GM21528 (cell line): ENCODE results near the gene CEP126.
"Not testable (repeated sequence)": the region's sequence is repeated elsewhere in the genome, so short reads cannot be mapped to it uniquely, and the experiment has no call there.

Experiments
- ATAC-seq: cut with Tn5 transposase; IDR thresholded peaks from one replicate; pipeline ENCODE4 v1.9.1; 2021; ENCODE audit warnings: mild to moderate bottlenecking, moderate library complexity; ENCODE audit not compliant: unreplicated experiment, low FRiP score

CEP126 gene

DNA sequence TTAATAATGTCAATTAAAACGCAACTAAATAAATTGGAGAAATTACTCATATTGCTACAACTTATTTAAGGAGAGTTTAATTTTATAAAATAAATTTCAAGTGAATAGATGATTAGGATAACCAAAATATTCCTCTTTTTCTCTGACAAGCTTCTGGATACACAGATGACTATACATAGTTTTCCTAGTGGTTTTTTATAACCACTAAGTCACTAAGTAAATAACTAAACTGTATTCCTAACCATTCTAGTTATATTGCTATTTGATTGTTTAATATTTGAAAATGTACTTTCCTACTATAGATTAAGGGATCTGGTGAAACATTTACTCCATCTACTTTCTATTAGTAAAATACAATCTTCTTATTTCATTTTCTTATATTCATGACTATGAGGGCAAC is 6.2 kb downstream of the CEP126 start:
- no peak for ATAC-seq

GRCh38 chr11:101923554-101923953 is 8.7 kb downstream of the CEP126 start:
- no peak for ATAC-seq

DNA sequence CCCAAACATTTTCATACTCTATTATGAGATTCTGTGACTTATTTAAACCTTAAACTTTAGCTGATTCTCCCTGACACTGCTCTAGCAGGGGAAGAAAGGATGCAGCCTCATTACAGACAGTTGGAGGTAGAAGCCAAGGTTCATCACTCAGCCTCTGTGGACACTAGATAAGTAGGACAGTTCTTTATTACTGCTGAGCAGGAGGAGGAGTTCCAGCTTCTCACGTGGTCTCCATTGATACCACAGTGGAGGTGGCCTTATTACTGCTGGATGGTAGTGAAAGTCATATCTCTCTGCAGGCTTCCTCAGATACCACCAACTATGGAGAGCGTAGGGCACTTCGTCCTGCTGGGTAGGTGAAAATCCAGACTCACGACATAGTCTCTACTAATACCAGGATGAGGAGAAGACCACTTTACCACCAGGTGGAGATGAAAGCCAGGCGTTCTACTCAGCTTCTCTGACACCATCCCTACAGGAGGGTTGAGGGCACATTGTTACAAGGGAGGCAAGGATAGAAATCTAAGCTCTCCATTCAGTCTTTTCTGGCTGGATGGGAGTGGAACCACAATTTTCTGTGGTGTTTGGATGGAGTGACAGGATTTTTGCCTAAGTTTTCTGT is 14.6 kb downstream of the CEP126 start:
- ATAC-seq = no peak

DNA sequence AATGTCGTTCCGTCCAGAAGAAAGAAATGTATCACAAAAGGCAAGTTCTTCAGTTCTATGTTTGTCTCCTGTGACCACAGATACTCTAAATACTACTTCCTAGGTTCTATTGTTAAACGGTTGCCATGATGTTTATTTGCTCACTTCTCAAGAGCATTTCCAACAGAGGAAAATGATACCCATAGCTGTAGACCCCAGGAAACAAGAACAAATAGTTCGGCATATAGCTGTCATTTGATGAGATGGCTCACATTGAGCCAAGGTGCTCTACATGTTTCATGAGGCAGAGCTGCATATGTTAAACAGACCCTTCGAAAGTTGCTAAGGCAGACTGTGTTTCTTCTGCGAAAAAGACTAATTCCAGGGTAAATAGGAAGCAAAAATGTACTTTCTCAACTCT is 16.9 kb downstream of the CEP126 start:
- ATAC-seq = no peak

DNA sequence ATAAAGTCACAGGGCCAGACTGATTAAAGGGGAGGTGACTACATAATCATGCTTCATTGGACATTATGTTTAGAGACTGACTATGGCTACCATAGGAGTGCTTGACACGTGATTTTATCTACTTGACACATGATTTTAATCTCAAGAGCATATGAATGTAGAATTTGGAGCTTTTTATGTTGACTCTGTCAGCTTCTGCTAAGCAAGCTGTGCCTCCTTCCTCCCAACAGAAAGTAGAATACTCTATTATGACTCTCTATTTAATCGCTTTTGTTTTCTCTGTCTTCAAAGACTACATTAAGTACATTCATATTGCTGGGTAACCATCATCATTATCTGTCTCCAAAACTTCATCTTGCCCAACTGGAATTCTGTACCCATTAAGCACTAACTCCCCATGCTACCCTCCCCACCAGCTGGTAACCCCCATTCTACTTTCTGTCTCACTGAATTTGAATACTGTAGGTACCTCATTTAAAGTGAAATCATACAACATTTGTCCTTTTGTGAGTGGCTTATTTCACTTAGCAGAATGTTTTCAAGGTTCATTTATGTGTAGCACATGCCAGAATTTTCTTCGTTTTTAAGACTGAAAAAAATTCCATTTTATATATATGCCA is 26.2 kb downstream of the CEP126 start:
- no peak for ATAC-seq

GRCh38 chr11:101944923-101945322 is 30.1 kb downstream of the CEP126 start:
- ATAC-seq = no peak

DNA sequence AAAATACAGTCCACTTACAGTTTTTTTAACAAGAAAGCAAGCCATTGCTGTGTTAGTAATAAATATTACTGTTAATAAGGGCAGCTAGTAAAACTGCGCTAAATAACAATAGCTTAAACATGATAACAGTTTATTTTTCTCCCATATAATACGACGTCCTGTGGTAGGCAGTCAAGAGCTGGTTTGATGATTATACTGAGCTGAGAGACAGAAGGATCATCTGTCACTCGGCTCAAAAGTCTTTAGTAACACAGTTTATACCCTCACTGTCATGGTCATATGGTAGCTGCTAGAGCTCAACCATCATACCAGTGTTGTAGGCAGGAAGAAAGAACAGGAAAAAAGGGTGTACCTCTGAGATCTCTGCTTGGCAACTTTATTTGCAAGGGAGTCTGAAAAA is 30.6 kb downstream of the CEP126 start:
- ATAC-seq = no peak

DNA sequence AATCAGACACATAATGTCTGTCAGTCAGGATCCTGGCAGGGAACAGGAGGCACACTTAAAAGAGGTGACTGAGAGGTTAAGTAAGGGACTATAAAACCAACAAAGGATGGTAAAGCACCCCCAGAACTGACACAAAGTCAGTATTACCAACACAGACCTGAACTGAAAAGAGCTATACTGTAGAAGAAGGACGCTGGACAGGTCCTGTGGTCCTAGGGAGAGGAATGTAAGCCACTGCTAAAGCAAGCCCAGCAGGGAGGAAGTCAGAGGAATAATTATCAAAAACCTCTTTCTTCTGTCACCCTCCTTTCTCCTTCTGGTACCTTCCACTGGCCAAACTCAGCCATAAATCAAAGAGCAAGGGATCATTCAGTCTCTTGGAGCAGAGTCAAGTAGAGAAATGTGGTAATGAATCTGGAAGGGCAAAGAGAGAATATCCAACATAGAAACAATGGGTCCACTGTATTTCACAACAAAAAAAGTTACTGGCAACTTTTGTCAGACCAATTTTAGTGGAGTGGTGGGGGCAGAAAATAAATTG is 34.9 kb downstream of the CEP126 start:
- ATAC-seq = no peak

DNA sequence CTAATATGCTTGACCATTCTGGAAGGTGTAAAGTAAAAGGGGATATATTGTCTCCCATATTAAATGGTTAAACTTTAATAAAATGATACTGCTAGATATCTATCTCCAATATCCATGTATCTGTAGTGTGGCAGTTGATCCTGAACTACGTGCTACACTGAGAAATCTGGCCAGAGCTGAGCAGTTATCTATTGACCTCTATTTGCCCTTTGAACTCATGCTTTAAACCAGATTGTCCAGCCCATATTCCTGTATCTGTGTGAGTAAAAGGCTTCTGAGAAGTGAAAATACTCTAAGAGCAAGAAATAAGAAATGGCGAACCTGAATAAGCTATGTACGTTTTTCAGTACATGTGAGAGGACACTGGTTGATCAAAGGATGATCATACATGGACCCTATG is 40.5 kb downstream of the CEP126 start:
- ATAC-seq = no peak

DNA sequence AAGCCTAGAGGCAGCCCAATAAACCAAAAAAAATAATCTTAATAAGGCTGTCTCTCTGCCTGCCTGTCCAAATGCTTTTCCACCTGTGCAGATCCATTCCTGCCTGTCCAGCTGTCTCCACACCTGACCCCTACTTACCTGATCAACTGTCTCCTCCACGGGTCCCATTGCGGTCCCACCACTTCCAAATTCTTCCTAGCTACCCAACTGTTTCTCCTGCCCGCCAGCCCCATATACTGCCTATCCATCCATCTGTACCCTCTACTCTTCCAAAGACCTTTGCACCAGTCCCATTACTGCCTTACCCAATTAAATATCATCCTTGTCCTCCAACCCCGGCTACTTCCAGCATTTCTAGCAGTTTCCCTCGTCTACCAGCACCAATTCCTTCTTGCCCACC is 40.9 kb downstream of the CEP126 start:
- ATAC-seq = no peak

GRCh38 chr11:101960231-101960630 is 45.4 kb downstream of the CEP126 start:
- ATAC-seq = no peak

DNA sequence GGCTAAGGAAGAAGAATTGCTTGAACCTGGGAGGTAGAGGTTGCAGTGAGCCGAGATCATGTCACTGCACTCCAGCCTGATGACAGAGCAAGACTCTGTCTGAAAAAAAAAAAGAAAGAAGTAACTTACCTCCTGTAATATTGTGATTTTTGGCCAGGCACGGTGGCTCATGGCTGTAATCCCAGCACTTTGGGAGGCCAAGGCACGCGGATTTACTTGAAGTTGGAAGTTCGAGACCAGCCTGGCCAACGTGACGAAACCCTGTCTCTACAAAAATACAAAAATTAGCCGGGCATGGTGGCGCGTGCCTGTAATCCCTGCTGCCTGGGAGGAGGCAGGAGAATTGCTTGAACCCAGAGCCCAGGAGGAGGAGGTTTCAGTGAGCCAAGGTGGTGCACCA is 49.4 kb downstream of the CEP126 start:
- not testable (repeated sequence) for ATAC-seq

GRCh38 chr11:101974255-101974654 is 59.4 kb downstream of the CEP126 start:
- no peak for ATAC-seq

DNA sequence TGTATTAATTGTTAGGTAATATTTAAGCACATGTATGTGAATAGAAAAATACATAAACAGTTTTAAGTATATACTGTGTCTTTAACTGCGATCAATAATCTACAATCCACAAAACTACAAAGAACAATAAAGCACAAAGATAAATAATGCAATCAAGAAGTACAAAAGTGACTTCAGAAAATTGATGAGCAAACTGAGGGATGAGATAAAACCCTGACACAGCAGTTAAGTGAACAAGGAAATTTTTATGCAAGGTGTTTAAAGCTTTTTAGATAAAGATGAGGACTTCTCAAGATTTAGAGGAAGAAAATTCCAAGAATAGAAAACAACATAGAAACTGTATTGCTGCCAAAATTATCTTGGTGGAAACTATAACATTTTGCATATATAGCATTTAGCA is 60.0 kb downstream of the CEP126 start:
- ATAC-seq = no peak

DNA sequence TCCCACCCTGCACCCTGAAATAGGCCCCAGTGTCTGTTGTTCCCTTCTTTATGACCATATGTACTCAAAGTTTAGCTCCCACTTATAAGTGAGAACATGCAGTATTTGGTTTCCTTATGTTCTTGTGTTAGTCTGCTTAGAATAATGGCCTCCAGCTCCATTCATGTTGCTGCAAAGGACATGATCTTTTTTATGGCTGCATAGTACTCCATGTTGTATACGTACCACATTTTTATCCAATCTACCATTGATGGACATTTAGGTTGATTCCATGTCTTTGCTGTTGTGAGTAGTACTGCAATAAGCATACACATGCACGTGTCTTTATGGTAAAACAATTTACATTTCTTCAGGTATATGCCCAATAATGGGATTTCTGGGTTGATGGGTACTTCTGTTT is 60.9 kb downstream of the CEP126 start:
- ATAC-seq = no peak

- ATAC-seq = no peak
Observed at GRCh38 chr11:101987370-101987769, 72.6 kb downstream of the CEP126 start.

DNA sequence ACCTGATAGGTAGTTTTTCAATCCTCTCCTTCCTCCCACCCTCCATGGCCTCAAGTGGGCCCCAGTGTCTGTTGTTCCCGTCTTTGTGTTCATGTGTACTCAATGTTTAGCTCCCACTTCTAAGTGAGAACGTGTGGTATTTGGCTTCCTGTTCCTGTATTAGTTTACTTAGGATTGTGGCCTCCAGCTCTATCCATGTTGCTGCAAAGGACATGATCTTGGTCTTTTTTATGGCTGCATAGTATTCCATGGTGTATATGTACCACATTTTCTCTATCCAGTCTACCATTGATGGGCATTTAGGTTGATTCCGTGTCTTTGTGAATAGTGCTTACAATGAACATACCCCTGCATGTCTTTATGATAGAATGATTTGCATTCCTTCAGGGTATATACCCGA is 78.4 kb downstream of the CEP126 start:
- ATAC-seq = no peak

- not testable (repeated sequence) for ATAC-seq
Observed at GRCh38 chr11:101994052-101994469, 79.3 kb downstream of the CEP126 start.

- no peak for ATAC-seq
Observed at GRCh38 chr11:101996111-101996510, 81.3 kb downstream of the CEP126 start.

- no peak for ATAC-seq
Observed at GRCh38 chr11:102001657-102002338, 87.0 kb downstream of the CEP126 start.

- no peak for ATAC-seq
Observed at GRCh38 chr11:102004220-102004619, 89.4 kb downstream of the CEP126 start.

- no peak for ATAC-seq
Observed at GRCh38 chr11:102005306-102005705, 90.5 kb downstream of the CEP126 start.
